HEK293T (cell line): ENCODE measurements around the gene SLC25A25.

Source experiments
- CTCF ChIA-PET: fragments of 350-600 bp; formaldehyde crosslinking; extraction: SDS; loops from one replicate; lab custom pipeline; 2021; ENCODE audit warnings: antibody characterized with exemption, inconsistent platforms; lab: Yijun Ruan, JAX
- POLR2A ChIA-PET: fragments of 350-600 bp; formaldehyde crosslinking; extraction: SDS; loops from one replicate; lab custom pipeline; 2020; ENCODE audit warnings: antibody characterized with exemption, inconsistent platforms; lab: Yijun Ruan, JAX
- DNase-seq: peaks from one replicate; pipeline ENCODE4 v3.0.0; 2012; ENCODE audit warnings: mixed read lengths; ENCODE audit errors: extremely low spot score
- ARNT ChIP-seq: fragments of 450-650 bp; IDR thresholded peaks from 2 replicates; pipeline ENCODE4 v1.6.1; 2017; ENCODE audit warnings: mild to moderate bottlenecking
- BHLHE40 ChIP-seq: fragments of 450-650 bp; IDR thresholded peaks from 2 replicates; pipeline ENCODE4 v1.6.1; 2016; ENCODE audit warnings: mild to moderate bottlenecking, moderate library complexity, borderline replicate concordance
- CTBP1 ChIP-seq: fragments of 450-650 bp; IDR thresholded peaks from 2 replicates; pipeline ENCODE4 v1.6.1; 2016; ENCODE audit warnings: borderline replicate concordance
- ELF4 ChIP-seq: fragments of 450-650 bp; IDR thresholded peaks from 2 replicates; pipeline ENCODE4 v1.6.1; 2017; ENCODE audit warnings: antibody characterized with exemption
- FOXA1 ChIP-seq: fragments of 450-650 bp; IDR thresholded peaks from 2 replicates; pipeline ENCODE4 v1.6.1; 2016; ENCODE audit warnings: mild to moderate bottlenecking
- FOXK2 ChIP-seq: fragments of 450-650 bp; IDR thresholded peaks from 2 replicates; pipeline ENCODE4 v1.6.1; 2016; ENCODE audit warnings: mild to moderate bottlenecking
- FOXM1 ChIP-seq: fragments of 450-650 bp; IDR thresholded peaks from 2 replicates; pipeline ENCODE4 v1.6.1; 2017; ENCODE audit warnings: mild to moderate bottlenecking, borderline replicate concordance
- HDGF ChIP-seq: fragments of 450-650 bp; IDR thresholded peaks from 2 replicates; pipeline ENCODE4 v1.6.1; 2017; ENCODE audit warnings: antibody characterized with exemption, borderline replicate concordance
- L3MBTL2 ChIP-seq: fragments of 450-650 bp; conservative IDR thresholded peaks from 2 replicates; pipeline ENCODE4 v1.6.1; 2016; ENCODE audit warnings: mild to moderate bottlenecking
- LEF1 ChIP-seq: fragments of 450-650 bp; IDR thresholded peaks from 2 replicates; pipeline ENCODE4 v1.6.1; 2017; ENCODE audit warnings: mild to moderate bottlenecking, borderline replicate concordance
- NFRKB ChIP-seq: fragments of 450-650 bp; IDR thresholded peaks from 2 replicates; pipeline ENCODE4 v1.6.1; 2016; ENCODE audit warnings: mild to moderate bottlenecking, moderate library complexity
- SP1 ChIP-seq: fragments of 450-650 bp; IDR thresholded peaks from 2 replicates; pipeline ENCODE4 v1.6.1; 2017
- SUZ12 ChIP-seq: fragments of 450-650 bp; IDR thresholded peaks from 2 replicates; pipeline ENCODE4 v1.6.1; 2016; ENCODE audit warnings: mild to moderate bottlenecking
- TARDBP ChIP-seq: fragments of 450-650 bp; IDR thresholded peaks from 2 replicates; pipeline ENCODE4 v1.6.1; 2016
- ZNF384 ChIP-seq: fragments of 450-650 bp; IDR thresholded peaks from 2 replicates; pipeline ENCODE4 v1.6.1; 2016
- TF ChIP-seq, protein P1 (sequence below): fragments of 450-650 bp; IDR thresholded peaks from 2 replicates; pipeline ENCODE4 v1.6.1; 2016

Gene SLC25A25

GRCh38 chr9:128122809-128123175 is 54.8 kb downstream of the SLC25A25 start:
- no peak for TF ChIP-seq ARNT
- TF ChIP-seq ZNF384 = no peak
- TF ChIP-seq HDGF = no peak
- TF ChIP-seq ELF4 = no peak
- TF ChIP-seq SUZ12 = no peak
- TF ChIP-seq BHLHE40 = no peak
- POLR2A ChIA-PET = no interaction called here
- CTCF ChIA-PET = no interaction called here
- DNase-seq = no peak

GRCh38 chr9:128123451-128124080 is 55.5 kb downstream of the SLC25A25 start:
- no peak for DNase-seq
- TF ChIP-seq HDGF = no peak
- TF ChIP-seq FOXM1 = no peak
- TF ChIP-seq NFRKB = no peak
- no peak for TF ChIP-seq ARNT
- ChIA-PET POLR2A (no interaction called here), CTCF (interaction anchor here (1.2 kb wide), 1 partner anchor 13 kb away, joined by 4 read pairs; no protein-coding TSS in a partner anchor)

GRCh38 chr9:128124451-128124850 is 56.4 kb downstream of the SLC25A25 start:
- ChIA-PET CTCF (interaction anchor here (0.6 to 1.5 kb wide), 12 partner anchors 8 to 185 kb away, joined by 3 to 9 read pairs (median 3); no protein-coding TSS in a partner anchor), POLR2A (interaction anchor here (1.1 to 2.2 kb wide), 2 partner anchors 35 to 58 kb away, joined by 3 to 10 read pairs; partner anchors contain the start of gene NAIF1)
- 0 out of 2 replicates have a peak, but pooled peaks have one; percentile 7 for TF ChIP-seq HDGF
- no peak for TF ChIP-seq BHLHE40
- DNase-seq = no peak

DNA sequence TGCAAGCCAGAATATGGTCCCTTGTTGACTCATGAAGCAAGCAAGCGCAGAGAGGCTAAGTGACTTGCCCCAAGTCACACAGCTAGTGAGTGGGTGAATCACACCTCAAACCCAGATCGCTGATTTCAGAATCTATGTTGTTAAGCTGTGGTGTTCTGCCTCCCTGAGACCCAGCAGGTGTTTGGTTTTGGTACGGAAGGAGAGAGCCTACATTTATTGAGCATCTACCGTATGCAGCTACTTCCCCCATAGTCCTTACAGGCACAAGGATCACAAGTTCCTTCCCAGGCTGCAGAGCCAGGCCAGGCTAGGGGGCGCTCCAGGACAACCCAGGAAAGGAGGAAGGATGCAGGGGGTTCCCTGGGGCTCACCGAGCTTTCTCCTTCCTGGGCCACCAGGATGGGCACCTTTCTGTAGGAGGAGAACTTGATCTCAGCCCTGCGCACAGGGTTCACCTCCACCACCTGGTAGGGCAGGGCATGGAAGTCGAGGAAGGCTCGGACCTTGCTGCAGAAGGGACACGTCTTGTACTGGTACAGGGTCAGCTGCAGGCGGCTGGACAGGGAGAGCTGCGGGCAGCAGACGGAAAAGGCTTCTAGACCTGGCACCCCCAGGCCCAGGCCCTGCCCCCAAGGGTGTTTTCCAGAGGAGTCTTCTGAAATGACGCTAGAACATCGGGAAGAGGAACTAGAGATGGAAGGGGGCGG is 57.0 kb downstream of the SLC25A25 start:
- ChIA-PET POLR2A (interaction anchor here (1.1 to 2.2 kb wide), 2 partner anchors 34 to 58 kb away, joined by 3 to 10 read pairs; partner anchors contain the start of gene NAIF1), CTCF (interaction anchor here (0.6 to 1.7 kb wide), 15 partner anchors 7 to 185 kb away, joined by 3 to 11 read pairs (median 3); no protein-coding TSS in a partner anchor)
- TF ChIP-seq FOXK2 (no peak), ZNF384 (no peak), TARDBP (no peak), HDGF (no peak)
- peak; percentile 55 for DNase-seq

DNA sequence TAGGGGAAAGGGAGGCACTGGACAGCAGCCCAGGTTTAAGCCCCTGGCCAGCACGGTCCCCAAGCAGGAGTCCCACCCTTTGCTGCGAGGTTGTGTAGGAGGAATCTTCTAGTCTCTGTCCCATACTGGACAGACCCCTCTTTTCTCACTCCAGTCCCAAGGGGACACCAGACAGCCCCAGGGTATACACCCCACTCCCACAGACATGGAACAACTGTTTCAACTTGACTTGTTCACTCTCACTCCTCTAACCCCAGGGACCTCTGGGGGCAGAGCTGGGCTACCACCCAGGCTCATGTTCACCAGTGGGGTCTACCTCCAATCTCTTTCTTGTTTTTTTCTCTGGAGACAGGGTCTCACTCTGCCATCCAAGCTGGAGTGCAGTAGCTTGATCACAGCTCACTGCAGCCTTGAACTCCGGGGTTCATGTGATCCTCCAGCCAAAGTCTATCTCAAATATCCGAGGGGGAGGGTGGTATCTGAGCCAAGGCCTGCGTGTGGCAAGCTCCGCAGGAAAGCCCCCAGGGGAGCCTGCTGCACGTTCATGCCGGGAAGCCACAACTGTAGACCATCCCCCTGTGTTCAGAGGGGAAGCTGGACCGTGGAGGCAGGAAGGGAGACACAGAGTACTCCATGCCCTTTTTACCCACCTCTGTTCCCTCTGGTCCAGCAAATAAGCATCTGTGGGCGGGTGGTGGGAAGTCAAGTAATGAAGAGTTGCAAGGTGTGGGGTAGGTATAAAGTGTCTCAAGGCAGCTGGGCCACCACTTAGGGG is 57.7 kb downstream of the SLC25A25 start:
- TF ChIP-seq ELF4 (no peak), NFRKB (no peak), L3MBTL2 (no peak), ARNT (no peak), CTBP1 (no peak), SP1 (no peak), FOXA1 (no peak), FOXM1 (no peak), FOXK2 (no peak)
- ChIA-PET POLR2A (interaction anchor here (0.7 to 2.2 kb wide), 3 partner anchors 34 to 65 kb away, joined by 3 to 10 read pairs (median 3); partner anchors contain the start of gene NAIF1), CTCF (interaction anchor here (1.0 to 1.7 kb wide), 9 partner anchors 7 to 129 kb away, joined by 3 to 11 read pairs (median 3); no protein-coding TSS in a partner anchor)
- DNase-seq = no peak

GRCh38 chr9:128127568-128127989 is 59.5 kb downstream of the SLC25A25 start, which contains the start of gene PTGES2:
PTGES2 (minus strand) TSS chr9:128127729; CDS start chr9:128127717, 12 bp downstream.
- TF ChIP-seq, protein P1, sequence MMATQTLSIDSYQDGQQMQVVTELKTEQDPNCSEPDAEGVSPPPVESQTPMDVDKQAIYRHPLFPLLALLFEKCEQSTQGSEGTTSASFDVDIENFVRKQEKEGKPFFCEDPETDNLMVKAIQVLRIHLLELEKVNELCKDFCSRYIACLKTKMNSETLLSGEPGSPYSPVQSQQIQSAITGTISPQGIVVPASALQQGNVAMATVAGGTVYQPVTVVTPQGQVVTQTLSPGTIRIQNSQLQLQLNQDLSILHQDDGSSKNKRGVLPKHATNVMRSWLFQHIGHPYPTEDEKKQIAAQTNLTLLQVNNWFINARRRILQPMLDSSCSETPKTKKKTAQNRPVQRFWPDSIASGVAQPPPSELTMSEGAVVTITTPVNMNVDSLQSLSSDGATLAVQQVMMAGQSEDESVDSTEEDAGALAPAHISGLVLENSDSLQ = no peak
- no peak for TF ChIP-seq SP1
- no peak for TF ChIP-seq ZNF384
- TF ChIP-seq FOXM1 = peak; percentile 39; the same call in 1 of the 2 replicates
- TF ChIP-seq ARNT = peak; percentile 99
- TF ChIP-seq ELF4 = no peak
- no peak for TF ChIP-seq L3MBTL2
- TF ChIP-seq HDGF = no peak
- no peak for TF ChIP-seq FOXA1
- TF ChIP-seq LEF1 = no peak; the same call in 1 of the 2 replicates
- TF ChIP-seq TARDBP = no peak
- TF ChIP-seq FOXK2 = no peak
- no peak for TF ChIP-seq NFRKB
- no peak for TF ChIP-seq CTBP1
- TF ChIP-seq BHLHE40 = no peak
- no peak for TF ChIP-seq SUZ12
- ChIA-PET POLR2A (interaction anchor here (0.7 kb wide), 1 partner anchor 60 kb away, joined by 3 read pairs; the partner anchor contains the start of gene NAIF1), CTCF (no interaction called here)
- peak; percentile 75 for DNase-seq
